Neural cell (in vitro differentiated cells): ENCODE data around the gene FUBP3.

Experiments used
- EP300 ChIP-seq: fragments of 450-650 bp; conservative IDR thresholded peaks from 2 replicates; pipeline ENCODE4 v1.6.1; 2014; ENCODE audit warnings: antibody characterized with exemption, mild to moderate bottlenecking, moderate library complexity; ENCODE audit not compliant: poor library complexity, severe bottlenecking
- EZH2 ChIP-seq: fragments of 200-600, 300-800 bp; shearing (Covaris generic), sonication (generic); IDR thresholded peaks from 2 replicates; pipeline ENCODE4 v1.6.1; 2014; ENCODE audit warnings: antibody characterized with exemption, low read length, borderline replicate concordance, mild to moderate bottlenecking; ENCODE audit not compliant: insufficient read depth, poor library complexity, severe bottlenecking
- MXI1 ChIP-seq: fragments of 450-650 bp; conservative IDR thresholded peaks from 2 replicates; pipeline ENCODE4 v1.6.1; 2014; ENCODE audit warnings: antibody characterized with exemption, mild to moderate bottlenecking; ENCODE audit not compliant: poor library complexity, severe bottlenecking
- POLR2AphosphoS5 ChIP-seq: IDR thresholded peaks from 2 replicates; pipeline ENCODE4 v1.6.1; 2012
- RAD21 ChIP-seq: fragments of 450-650 bp; conservative IDR thresholded peaks from 2 replicates; pipeline ENCODE4 v1.6.1; 2014; ENCODE audit warnings: antibody characterized with exemption, mild to moderate bottlenecking, moderate library complexity
- SMC3 ChIP-seq: fragments of 450-650 bp; conservative IDR thresholded peaks from 2 replicates; pipeline ENCODE4 v1.6.1; 2014; ENCODE audit warnings: antibody characterized with exemption, mild to moderate bottlenecking, moderate library complexity; ENCODE audit not compliant: poor library complexity
- TAF1 ChIP-seq: IDR thresholded peaks from 2 replicates; pipeline ENCODE4 v1.6.1; 2012; ENCODE audit warnings: low read depth
- TF ChIP-seq, protein P1 (sequence below): fragments of 450-650 bp; IDR thresholded peaks from 2 replicates; pipeline ENCODE4 v1.5.1; 2014; ENCODE audit warnings: antibody characterized with exemption, mild to moderate bottlenecking, moderate library complexity; ENCODE audit not compliant: poor library complexity, severe bottlenecking
- TF ChIP-seq, protein P2 (sequence below): IDR thresholded peaks from 2 replicates; pipeline ENCODE4 v1.6.1; 2012; ENCODE audit warnings: borderline replicate concordance

DNA sequence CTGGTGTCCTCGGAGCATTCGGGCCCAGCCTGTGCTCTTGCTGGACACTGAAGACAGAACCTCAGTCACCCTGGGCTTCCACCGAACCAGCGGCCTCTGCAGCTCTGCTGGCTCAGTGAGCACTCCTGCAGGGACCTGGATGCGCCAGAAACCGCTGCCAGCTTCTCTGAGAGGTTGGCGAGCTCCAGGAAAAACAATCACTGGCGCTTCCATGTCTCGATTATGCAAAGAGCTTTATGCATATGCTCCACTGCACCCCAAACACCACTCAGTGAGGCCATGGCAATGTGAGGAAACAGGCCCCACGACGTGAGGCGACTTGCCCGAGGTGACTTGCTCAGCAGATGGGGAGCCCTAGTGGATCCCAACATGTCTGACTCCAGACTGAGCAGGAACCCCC is 96.0 kb downstream of the FUBP3 start:
- TF ChIP-seq RAD21 (no peak), EP300 (no peak), POLR2AphosphoS5 (no peak), EZH2 (no peak), TAF1 (no peak), MXI1 (no peak), SMC3 (no peak)
- TF ChIP-seq, protein P1, sequence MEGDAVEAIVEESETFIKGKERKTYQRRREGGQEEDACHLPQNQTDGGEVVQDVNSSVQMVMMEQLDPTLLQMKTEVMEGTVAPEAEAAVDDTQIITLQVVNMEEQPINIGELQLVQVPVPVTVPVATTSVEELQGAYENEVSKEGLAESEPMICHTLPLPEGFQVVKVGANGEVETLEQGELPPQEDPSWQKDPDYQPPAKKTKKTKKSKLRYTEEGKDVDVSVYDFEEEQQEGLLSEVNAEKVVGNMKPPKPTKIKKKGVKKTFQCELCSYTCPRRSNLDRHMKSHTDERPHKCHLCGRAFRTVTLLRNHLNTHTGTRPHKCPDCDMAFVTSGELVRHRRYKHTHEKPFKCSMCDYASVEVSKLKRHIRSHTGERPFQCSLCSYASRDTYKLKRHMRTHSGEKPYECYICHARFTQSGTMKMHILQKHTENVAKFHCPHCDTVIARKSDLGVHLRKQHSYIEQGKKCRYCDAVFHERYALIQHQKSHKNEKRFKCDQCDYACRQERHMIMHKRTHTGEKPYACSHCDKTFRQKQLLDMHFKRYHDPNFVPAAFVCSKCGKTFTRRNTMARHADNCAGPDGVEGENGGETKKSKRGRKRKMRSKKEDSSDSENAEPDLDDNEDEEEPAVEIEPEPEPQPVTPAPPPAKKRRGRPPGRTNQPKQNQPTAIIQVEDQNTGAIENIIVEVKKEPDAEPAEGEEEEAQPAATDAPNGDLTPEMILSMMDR, result no peak
- TF ChIP-seq, protein P2, sequence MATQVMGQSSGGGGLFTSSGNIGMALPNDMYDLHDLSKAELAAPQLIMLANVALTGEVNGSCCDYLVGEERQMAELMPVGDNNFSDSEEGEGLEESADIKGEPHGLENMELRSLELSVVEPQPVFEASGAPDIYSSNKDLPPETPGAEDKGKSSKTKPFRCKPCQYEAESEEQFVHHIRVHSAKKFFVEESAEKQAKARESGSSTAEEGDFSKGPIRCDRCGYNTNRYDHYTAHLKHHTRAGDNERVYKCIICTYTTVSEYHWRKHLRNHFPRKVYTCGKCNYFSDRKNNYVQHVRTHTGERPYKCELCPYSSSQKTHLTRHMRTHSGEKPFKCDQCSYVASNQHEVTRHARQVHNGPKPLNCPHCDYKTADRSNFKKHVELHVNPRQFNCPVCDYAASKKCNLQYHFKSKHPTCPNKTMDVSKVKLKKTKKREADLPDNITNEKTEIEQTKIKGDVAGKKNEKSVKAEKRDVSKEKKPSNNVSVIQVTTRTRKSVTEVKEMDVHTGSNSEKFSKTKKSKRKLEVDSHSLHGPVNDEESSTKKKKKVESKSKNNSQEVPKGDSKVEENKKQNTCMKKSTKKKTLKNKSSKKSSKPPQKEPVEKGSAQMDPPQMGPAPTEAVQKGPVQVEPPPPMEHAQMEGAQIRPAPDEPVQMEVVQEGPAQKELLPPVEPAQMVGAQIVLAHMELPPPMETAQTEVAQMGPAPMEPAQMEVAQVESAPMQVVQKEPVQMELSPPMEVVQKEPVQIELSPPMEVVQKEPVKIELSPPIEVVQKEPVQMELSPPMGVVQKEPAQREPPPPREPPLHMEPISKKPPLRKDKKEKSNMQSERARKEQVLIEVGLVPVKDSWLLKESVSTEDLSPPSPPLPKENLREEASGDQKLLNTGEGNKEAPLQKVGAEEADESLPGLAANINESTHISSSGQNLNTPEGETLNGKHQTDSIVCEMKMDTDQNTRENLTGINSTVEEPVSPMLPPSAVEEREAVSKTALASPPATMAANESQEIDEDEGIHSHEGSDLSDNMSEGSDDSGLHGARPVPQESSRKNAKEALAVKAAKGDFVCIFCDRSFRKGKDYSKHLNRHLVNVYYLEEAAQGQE, result no peak
